OCI-M2 (cell line): ENCODE measurements around the gene RASSF4.
"Not testable (repeated sequence)": the region's sequence is repeated elsewhere in the genome, so short reads cannot be mapped to it uniquely, and the experiment has no call there.

Experiments used
- DNase-seq: peaks from one replicate; lab custom pipeline; 2025; ENCODE audit not compliant: unreplicated experiment; lab: John Stamatoyannopoulos, UW

Gene RASSF4

DNA sequence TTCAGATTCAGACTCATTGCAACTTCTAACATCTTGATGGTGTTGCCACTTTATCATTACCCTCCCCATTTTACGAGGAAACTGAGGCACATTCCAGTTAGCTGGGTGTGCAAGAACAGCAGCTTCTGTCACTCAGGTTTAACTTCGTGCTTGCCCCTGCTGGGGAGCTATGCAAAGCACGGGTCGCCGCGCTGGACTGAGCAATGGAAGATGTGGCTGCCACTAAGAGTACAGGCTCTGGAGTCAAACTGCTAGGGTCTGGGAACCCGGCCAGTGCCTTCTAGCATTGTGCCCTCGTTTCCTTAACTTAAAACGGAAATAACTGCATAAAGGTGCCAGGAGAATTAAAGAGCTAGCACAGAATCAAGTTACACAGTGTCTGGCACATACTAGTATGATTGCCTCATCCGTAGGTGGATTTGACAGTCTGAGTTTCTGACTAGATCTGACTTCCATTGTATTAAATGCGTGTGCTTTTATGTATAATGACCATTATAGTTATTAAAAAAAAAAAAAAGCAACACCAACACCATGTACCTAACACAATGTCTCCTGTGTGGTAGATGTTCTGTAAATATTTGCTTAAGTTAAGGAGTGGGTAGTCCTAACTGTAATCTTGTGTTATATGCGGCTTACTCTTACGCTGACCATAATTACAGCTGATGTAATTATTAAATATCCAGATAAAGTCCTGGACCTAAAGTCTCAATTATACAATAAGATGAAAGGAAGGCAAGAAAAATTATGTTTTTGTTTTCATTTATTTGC, 42.0 kb downstream of the RASSF4 start:
- no peak for DNase-seq

GRCh38 chr10:45003432-45004000, 43.9 kb downstream of the RASSF4 start:
- DNase-seq, result no peak

DNA sequence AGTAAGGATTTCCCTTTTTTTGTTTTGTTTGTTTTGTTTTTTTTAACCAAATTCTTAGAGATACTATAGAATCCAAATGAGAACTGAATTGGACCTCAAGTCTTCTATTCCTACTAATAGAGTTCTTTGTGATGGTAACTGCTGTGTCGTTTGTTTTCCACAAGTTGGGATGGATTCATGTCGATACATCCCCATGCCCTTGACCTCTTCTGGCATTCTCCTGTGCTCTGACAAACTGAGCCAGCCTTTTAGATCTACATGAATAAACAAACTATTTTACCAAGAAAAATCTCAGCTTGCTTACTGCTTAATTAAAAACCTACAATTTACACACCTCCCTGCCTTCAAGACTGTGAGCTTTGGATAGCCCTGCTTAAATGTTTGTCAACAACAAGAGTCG, 45.1 kb downstream of the RASSF4 start:
- no peak for DNase-seq

- DNase-seq, result no peak
Measured at GRCh38 chr10:45005284-45005683, 45.7 kb downstream of the RASSF4 start.

GRCh38 chr10:45006276-45007030, 46.9 kb downstream of the RASSF4 start:
- no peak for DNase-seq

DNA sequence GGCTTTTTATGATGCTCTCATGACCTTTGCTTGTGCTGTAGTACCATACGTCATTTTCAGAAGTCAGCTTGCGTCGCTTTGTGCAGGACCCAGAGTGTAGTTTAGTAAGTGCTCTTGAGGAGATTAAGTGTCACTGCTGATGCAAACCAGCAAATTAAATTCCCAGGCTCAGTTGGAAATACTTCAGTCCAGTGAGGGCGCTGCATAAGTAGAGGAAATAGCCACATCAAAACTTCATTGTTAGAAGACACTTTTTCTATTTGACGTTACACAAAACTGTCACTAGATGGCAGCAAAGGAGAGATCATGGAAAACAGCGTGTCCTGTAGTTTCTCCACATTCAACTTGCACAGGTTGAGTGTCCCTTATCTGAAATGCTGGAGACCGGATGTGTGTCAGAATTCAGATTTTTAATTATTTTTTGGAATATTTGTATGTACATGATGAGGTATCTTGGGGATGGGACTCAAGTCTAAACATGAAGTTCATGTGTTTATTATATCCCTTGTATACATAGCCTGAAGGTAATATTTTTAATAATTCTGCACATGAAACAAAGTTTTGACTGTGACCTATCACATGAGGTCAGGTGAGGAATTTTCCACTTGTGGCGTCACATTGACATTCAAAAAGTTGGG, 49.0 kb downstream of the RASSF4 start:
- DNase-seq, result no peak

- DNase-seq, result not testable (repeated sequence)
Measured at GRCh38 chr10:45014557-45014956, 55.0 kb downstream of the RASSF4 start.

- no peak for DNase-seq
Measured at GRCh38 chr10:45015590-45015989, 56.0 kb downstream of the RASSF4 start.

DNA sequence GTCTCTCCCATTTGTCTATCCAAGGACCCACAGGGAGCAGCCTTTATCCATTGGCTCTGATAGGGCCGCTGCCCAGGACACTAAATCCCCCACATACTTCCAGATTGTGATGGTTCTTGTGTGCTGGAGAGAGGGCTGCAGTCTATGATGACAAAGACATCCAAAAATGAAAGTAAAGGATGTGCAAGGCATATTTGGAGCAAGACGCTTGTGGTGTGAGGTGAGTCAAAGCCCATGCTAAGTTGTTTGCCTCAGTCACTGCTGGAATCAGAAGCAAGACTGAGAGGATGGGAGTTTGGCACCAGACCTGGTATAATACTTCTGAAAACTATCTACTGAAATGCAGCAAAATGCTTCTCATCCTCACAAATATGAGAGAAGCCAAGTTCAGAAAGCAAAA, 63.8 kb downstream of the RASSF4 start:
- DNase-seq, result no peak

- DNase-seq, result no peak
Measured at GRCh38 chr10:45034301-45034700, 74.7 kb downstream of the RASSF4 start.

DNA sequence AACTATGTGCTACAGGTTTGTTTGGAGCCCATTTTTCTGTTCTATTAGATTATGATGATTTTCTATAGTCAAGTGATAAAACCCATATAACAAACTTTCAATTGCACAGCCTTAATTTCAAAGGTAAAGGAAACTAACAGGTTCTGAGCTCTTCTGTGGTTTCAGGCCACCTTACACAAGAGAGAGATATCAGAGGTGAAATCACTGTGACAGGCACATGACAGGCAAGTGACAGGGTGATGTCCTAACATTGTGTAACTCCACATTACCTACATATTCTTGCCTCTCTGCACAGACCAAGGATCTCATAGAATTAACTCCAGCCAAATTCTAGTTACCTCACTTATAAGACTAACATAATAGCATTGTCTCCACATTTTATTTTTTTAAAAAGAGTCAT, 76.1 kb downstream of the RASSF4 start:
- no peak for DNase-seq

DNA sequence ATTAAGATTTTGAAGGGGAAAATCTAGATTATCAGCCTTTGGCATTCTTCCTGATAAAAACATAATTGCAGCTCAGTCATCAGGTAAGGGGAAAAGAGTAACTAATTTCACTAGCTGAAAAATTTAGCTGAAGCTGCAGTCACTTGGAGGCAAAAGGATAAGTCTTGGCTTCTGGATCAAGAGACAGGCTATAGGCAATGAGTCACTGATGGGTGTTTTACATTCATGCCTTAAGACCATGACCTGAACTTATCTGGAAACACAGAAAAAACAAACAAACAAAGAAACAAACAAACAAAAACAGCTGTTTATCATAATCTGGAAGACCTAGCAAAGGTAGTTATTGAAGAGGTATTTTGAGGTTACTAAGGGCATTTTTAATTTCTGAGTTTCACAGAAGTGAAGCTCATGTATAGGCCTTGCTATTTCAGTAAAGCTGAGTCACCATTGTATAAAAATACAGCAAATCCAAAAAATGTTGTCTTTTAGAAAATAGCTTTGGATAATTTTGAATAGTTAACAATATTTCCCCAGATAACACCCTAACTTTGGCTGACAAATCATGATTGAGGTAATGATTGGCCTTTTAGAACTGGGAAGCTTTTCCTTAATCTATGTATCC, 81.4 kb downstream of the RASSF4 start:
- DNase-seq, result no peak

- DNase-seq, result no peak
Measured at GRCh38 chr10:45044290-45044689, 84.7 kb downstream of the RASSF4 start.
